Panc1 (cell line): Measurements from ENCODE around the gene OSBPL1A. TPM values are rescaled to one million over a fixed set of nuclear protein-coding genes. Genes with fewer than 3 reads are reported as not detected.

Experiments used
- ATAC-seq: fragments of 200-7000 bp; cut with Tn5 transposase; 2 replicates; pipeline ENCODE4 v1.9.1; 2020; ENCODE audit warnings: mild to moderate bottlenecking, moderate library complexity
- BruUV-seq: library from RNA; stranded (reverse); fragments of 400-500 nt; replicated peaks from 2 replicates; lab custom pipeline; 2021; lab: Mats Ljungman, UMichigan
- CTCF ChIA-PET: fragments of 300-600 bp; sonication (Branson Sonifier 250); formaldehyde crosslinking; loops from one replicate; lab custom pipeline; 2022; ENCODE audit warnings: antibody characterized with exemption; lab: Charles Lee
- POLR2A ChIA-PET: fragments of 300-600 bp; sonication (Branson Sonifier 250); formaldehyde crosslinking; loops from one replicate; lab custom pipeline; 2022; ENCODE audit warnings: antibody characterized with exemption; lab: Charles Lee
- DNase-seq: peaks from one replicate; pipeline ENCODE4 v3.0.0-alpha.2; 2010; ENCODE audit warnings: low read depth, low spot score
- H3K27ac ChIP-seq: 2 replicates; pipeline ENCODE4 v1.5.1; 2011; ENCODE audit warnings: mild to moderate bottlenecking, low read length, inconsistent platforms
- H3K27me3 ChIP-seq: fragments of 200-500 bp; sonication (Bioruptor generic); 2 replicates; pipeline ENCODE4 v1.6.0; 2014; ENCODE audit warnings: low read length, inconsistent platforms; ENCODE audit not compliant: control insufficient read depth, insufficient read depth
- H3K36me3 ChIP-seq: fragments of 200-500 bp; sonication (Bioruptor generic); 2 replicates; pipeline ENCODE4 v1.5.1; 2014; ENCODE audit warnings: inconsistent platforms, mild to moderate bottlenecking, low read length, moderate library complexity; ENCODE audit not compliant: control insufficient read depth, insufficient read depth
- H3K4me1 ChIP-seq: 2 replicates; pipeline ENCODE4 v1.5.1; 2011; ENCODE audit warnings: inconsistent platforms, mild to moderate bottlenecking, low read length, moderate library complexity; ENCODE audit not compliant: control insufficient read depth, insufficient read depth
- H3K4me3 ChIP-seq, 2 experiments: 2 replicates each; pipeline ENCODE4 v1.5.1; 2011 to 2012; ENCODE audit warnings: low read depth in 2 of 2, low read length in 2 of 2, mild to moderate bottlenecking in 2 of 2, inconsistent platforms in 1 of 2, moderate library complexity in 1 of 2
- H3K9me3 ChIP-seq: fragments of 200-500 bp; sonication (Bioruptor generic); 2 replicates; pipeline ENCODE4 v1.5.1; 2014; ENCODE audit warnings: low read depth, mild to moderate bottlenecking, inconsistent platforms, low read length, moderate library complexity; ENCODE audit not compliant: control insufficient read depth, insufficient read depth
- POLR2AphosphoS5 ChIP-seq: IDR thresholded peaks from 2 replicates; pipeline ENCODE4 v1.6.1; 2012; ENCODE audit warnings: mild to moderate bottlenecking, low read depth, low read length, moderate library complexity
- SIN3A ChIP-seq: IDR thresholded peaks from 2 replicates; pipeline ENCODE4 v1.6.1; 2012; ENCODE audit warnings: low read depth, mild to moderate bottlenecking, low read length, moderate library complexity, borderline replicate concordance; ENCODE audit not compliant: insufficient read depth
- TCF7L2 ChIP-seq: IDR thresholded peaks from 2 replicates; pipeline ENCODE4 v1.6.1; 2011; ENCODE audit warnings: mild to moderate bottlenecking, low read depth, low read length, inconsistent platforms
- in situ Hi-C: cut with HindIII; loops from 2 replicates; pipeline ENCODE4 v1.10.0; 2016; ENCODE audit warnings: low sequenced_read_pairs, low pct_unique_long_range_greater_than_20kb
- intact Hi-C: fragments of 100-400 bp; cut with micrococcal nuclease; formaldehyde crosslinking; loops from one replicate; pipeline ENCODE4 v1.10.0; 2022; ENCODE audit not compliant: unreplicated experiment
- total RNA-seq: library from RNA; stranded (reverse); gene quantifications from one replicate; pipeline ENCODE4 v1.2.1, GENCODE V29; 2021; ENCODE audit not compliant: unreplicated experiment
- TF ChIP-seq, protein P1 (sequence below): fragments of 450-650 bp; IDR thresholded peaks from 2 replicates; pipeline ENCODE4 v1.5.1; 2017; ENCODE audit warnings: mild to moderate bottlenecking
- TF ChIP-seq, protein P2 (sequence below), 2 experiments: IDR thresholded peaks; 2 replicates each; pipeline ENCODE4 v1.6.1; 2011 to 2012; ENCODE audit warnings: low read depth in 2 of 2, control low read depth in 1 of 2, low read length in 1 of 2, mild to moderate bottlenecking in 1 of 2, moderate library complexity in 1 of 2; ENCODE audit not compliant: insufficient read depth in 1 of 2

OSBPL1A gene
- total RNA-seq, 1 experiment from 2014 or later, result 50.5 TPM

DNA sequence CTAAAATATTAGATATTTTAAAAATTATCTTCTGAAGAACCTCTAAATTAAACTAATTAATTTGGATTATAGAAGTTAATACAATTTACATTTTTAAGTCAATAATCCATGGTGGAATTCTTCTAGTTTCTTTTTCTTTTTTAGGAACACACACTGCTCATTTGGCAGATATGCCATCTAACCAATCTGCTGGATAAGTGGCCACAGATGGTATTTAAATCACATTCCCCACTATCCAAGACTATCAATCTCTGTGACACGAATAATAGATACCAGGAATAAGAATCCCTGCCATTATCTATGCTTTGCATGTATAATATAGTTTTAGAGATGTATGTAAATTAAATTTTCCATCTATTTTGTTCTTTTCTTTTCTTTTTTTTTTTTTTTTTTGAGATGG is 200.2 kb downstream of the OSBPL1A start:
- BruUV-seq, result no TSS peak
- in situ Hi-C loops, result no loop called here
- CTCF ChIA-PET, result no interaction called here

DNA sequence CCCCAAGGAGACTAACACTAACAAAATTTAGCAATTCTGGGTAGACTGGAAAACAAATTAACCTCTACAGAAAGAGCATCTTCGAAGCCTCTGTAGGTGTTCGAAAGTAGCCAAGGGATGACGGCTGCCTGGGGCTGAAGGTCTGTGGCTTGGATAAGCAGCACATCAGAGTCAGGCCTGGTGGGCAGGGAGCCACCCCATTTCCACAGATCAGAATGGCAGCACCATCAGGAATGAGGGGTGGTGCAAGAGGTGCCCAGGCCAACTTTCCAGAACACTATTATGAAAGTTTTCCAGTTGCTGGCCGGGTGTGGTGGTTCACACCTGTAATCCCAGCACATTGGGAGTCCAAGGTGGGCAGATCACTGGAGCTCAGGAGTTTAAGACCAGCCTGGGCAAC is 200.9 kb downstream of the OSBPL1A start:
- ATAC-seq, result no peak
- intact Hi-C loops (no loop called here), in situ Hi-C loops (no loop called here)
- ChIA-PET CTCF (no interaction called here), POLR2A (interaction anchor here (0.7 to 0.9 kb wide), 2 partner anchors 9 kb away, joined by 4 to 6 read pairs; no protein-coding TSS in a partner anchor)
- Histone ChIP-seq H3K4me3 (no peak overlapping the region), H3K9me3 (no peaks in the 10 kb centered on the region), H3K4me1 (no peaks in the 10 kb centered on the region), H3K36me3 (no peaks in the 10 kb centered on the region), H3K27me3 (no peaks in the 10 kb centered on the region), H3K27ac (no peak overlapping the region)
- TF ChIP-seq, protein P1, sequence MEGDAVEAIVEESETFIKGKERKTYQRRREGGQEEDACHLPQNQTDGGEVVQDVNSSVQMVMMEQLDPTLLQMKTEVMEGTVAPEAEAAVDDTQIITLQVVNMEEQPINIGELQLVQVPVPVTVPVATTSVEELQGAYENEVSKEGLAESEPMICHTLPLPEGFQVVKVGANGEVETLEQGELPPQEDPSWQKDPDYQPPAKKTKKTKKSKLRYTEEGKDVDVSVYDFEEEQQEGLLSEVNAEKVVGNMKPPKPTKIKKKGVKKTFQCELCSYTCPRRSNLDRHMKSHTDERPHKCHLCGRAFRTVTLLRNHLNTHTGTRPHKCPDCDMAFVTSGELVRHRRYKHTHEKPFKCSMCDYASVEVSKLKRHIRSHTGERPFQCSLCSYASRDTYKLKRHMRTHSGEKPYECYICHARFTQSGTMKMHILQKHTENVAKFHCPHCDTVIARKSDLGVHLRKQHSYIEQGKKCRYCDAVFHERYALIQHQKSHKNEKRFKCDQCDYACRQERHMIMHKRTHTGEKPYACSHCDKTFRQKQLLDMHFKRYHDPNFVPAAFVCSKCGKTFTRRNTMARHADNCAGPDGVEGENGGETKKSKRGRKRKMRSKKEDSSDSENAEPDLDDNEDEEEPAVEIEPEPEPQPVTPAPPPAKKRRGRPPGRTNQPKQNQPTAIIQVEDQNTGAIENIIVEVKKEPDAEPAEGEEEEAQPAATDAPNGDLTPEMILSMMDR, result no peak
- no peak for TF ChIP-seq SIN3A
- no peak for TF ChIP-seq TCF7L2
- no peak for TF ChIP-seq POLR2AphosphoS5
- no peak for DNase-seq
- no TSS peak for BruUV-seq

More for the DNA sequence above, 200.2 kb downstream of the OSBPL1A start:
- Histone ChIP-seq H3K9me3 (no peaks in the 10 kb centered on the region), H3K4me1 (no peaks in the 10 kb centered on the region), H3K27me3 (no peaks in the 10 kb centered on the region), H3K4me3 (no peak overlapping the region), H3K27ac (no peak overlapping the region), H3K36me3 (no peaks in the 10 kb centered on the region)
- DNase-seq, result no peak
- POLR2A ChIA-PET, result interaction anchor here (0.7 to 0.9 kb wide), 2 partner anchors 9 to 10 kb away, joined by 4 to 6 read pairs; no protein-coding TSS in a partner anchor
- intact Hi-C loops, result no loop called here
- TF ChIP-seq, protein P1, result no peak
- no peak for TF ChIP-seq TCF7L2
- TF ChIP-seq POLR2AphosphoS5, result no peak
- TF ChIP-seq SIN3A, result no peak
- TF ChIP-seq, protein P2, sequence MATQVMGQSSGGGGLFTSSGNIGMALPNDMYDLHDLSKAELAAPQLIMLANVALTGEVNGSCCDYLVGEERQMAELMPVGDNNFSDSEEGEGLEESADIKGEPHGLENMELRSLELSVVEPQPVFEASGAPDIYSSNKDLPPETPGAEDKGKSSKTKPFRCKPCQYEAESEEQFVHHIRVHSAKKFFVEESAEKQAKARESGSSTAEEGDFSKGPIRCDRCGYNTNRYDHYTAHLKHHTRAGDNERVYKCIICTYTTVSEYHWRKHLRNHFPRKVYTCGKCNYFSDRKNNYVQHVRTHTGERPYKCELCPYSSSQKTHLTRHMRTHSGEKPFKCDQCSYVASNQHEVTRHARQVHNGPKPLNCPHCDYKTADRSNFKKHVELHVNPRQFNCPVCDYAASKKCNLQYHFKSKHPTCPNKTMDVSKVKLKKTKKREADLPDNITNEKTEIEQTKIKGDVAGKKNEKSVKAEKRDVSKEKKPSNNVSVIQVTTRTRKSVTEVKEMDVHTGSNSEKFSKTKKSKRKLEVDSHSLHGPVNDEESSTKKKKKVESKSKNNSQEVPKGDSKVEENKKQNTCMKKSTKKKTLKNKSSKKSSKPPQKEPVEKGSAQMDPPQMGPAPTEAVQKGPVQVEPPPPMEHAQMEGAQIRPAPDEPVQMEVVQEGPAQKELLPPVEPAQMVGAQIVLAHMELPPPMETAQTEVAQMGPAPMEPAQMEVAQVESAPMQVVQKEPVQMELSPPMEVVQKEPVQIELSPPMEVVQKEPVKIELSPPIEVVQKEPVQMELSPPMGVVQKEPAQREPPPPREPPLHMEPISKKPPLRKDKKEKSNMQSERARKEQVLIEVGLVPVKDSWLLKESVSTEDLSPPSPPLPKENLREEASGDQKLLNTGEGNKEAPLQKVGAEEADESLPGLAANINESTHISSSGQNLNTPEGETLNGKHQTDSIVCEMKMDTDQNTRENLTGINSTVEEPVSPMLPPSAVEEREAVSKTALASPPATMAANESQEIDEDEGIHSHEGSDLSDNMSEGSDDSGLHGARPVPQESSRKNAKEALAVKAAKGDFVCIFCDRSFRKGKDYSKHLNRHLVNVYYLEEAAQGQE (IDR thresholded peaks at IDR 0.05; ENCODE audit: insufficient read depth in 1 of 2, low read depth in 2 of 2, low read length in 1 of 2), result no peak
- ATAC-seq, result no peak
